HG02763 (cell line): Measurements from ENCODE around the gene EDN3.

Experiments used
- ATAC-seq: cut with Tn5 transposase; IDR thresholded peaks from one replicate; pipeline ENCODE4 v1.9.1; 2021; ENCODE audit warnings: mild to moderate bottlenecking, moderate library complexity; ENCODE audit not compliant: unreplicated experiment

EDN3 gene

DNA sequence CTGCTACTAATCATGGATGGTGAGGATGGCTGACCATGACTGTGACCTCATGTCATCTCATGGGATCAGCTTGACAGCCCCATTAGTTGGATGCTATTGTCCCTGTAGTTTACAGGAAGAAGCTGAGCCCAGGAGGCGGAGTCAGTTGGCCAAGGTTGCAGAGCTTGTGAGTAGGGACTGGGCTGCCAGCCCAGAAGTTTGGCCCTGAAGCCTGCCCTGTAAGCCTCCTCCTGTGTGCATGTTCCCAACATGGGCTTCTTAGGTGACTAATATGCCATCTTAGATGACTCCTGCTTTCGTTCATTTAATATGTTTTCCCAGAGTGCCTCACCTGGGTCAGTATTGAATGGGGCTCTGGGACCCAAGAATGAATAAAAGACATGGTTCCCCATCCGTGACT is 6.9 kb downstream of the EDN3 start:
- no peak for ATAC-seq

DNA sequence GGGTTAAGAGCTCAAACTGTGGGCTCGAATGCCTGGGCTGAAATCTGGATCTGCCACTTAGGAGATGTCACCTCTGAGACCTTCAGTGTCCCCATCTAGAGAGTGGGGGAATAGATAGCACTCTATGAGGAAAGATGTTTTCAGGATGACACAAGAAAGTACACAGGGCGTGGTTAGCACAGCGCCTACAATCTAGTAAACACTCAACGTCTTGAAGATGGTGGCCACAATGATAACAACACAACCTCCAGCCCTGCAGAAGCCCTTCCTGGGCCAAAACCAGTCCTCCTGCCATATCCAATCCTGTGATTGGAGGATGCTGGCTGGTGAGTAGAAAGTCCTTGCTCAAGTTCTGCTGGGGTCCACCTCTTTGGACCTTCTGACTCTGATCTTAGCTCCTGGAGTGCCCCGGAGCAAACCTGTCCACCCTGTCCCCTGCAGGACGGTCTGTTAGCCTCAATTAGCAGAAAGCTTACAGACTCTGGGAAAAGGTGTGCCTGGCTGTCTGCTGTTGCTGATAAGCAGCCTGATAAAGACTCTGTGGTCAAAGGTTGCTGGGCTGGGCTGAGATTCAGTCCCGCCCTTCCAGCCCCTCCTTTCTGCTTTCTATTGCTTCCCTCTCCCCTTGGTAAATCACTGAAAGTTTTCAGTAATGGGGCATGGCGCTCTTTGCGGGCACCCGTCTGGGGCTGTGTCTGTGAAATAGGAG is 8.2 kb downstream of the EDN3 start:
- ATAC-seq: no peak

DNA sequence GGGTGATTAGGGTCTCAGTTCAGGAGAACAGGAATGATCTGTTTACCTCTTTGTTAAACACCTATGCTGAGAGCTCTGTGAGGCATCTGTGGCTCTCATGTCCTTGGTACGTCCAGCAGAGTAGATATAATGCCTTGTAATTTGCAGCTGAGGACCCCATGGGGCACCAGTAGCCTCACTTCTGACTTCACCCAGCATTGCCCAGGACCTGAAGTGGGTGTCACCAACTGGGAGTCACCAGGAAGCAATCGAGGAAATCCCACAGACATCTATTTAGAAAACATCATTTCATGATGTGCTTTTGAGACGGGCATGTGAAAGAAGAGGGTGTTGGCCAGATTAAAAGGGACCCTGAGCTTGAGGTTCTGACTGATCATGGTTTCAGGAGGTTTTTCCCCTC is 8.8 kb downstream of the EDN3 start:
- no peak for ATAC-seq

DNA sequence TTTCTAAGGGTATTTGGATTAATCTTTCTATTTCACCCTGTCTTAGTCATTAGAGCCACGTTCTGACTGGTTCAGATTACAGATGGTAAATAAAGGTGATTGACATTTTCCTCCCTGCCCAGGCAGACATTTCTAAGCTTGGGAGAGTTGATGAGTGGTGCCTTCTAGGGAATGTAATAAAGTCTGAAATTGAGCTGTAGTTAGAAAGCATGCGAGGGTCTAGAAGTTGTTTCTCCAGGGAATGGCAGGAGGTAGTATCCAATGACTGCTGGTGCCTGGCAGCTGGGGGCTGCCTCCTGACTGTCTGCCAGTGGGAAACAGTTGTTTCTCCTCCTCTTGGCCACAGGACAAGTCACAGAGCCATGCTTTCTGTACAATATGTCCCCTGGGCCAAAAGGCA is 14.6 kb downstream of the EDN3 start:
- no peak for ATAC-seq

DNA sequence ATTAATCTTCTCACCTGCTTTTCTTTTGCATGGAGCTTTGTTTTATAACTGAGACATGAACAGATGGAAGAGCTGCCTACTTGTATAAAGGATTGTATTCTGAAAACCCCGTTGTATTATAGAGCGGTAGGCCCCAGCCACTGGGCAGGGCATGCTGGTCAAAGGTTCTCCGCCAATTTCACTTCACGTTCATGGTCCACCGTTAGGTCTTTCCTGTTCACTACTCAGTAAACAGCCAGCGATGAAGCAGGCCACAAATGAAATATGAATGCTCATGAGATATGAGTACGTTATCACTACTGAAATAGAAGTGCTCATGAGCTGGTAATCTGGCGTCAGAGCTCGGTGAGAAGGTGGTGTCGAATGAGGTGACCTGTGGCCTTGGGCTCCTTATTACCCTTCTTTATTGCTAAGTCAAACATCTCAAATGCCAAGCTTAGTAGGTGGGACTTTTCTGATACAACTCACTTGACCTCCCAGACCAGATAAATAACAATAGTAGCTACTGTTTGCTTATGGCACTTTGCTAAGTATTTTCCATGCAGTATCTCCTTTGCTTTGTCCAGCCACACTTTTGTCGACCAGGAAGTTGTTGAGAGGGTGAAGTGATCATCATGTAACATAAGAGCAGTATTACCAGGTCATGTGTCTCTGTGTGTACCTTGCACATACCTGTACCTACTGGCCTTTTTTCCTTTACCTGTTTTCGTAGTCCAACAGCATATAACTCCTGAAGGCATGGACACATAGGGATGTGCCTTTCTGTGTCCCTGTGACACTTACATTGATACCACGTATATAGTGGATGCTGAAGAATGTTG is 16.7 kb downstream of the EDN3 start:
- ATAC-seq: no peak

DNA sequence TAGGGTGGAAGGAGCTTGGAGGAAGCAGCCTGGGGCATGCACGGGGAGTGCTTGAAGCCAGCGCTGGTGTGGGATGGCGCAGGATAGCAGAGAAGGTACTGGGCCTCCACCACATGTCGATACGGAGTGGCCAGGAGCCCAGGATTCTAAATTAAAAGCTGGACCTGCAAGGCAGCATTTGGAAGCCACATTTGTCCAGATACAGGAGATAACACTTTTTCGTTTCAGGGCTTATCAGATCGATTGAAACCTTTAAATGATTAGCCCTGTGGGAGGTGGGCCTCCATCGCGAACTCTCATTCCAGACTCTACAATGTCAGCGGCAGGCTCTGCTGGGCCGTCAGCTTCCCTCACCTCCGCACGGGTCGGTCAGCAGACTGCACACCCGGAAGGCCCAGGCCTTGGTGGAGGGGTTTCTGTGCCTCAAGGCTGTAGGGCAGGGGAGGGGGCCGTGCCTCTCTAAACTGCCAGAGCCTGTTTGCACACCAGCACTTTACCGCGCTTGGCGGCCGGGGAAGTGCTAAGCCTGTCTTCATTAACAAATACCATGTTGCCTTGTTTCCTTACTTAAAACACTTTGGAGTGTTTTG is 17.9 kb downstream of the EDN3 start:
- ATAC-seq: no peak

DNA sequence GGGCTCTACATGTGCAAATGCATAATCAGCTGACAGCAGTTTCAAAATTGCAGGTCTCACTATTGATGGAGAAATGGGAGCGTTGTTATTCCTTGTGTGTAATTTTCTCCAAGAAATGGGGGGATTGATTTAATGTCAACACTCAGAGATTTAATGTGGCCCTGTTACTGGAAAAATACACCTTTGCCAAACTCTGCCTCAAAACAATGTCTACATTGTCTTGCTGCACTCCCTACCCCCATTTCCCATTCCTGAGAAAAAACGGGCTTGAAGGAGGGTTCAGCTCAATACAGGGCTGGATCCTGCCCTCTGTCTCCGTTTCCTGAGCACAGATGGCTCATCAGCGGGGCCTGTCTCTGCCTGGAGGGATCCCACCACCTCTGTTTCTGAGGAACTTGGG is 18.4 kb downstream of the EDN3 start:
- ATAC-seq: no peak

DNA sequence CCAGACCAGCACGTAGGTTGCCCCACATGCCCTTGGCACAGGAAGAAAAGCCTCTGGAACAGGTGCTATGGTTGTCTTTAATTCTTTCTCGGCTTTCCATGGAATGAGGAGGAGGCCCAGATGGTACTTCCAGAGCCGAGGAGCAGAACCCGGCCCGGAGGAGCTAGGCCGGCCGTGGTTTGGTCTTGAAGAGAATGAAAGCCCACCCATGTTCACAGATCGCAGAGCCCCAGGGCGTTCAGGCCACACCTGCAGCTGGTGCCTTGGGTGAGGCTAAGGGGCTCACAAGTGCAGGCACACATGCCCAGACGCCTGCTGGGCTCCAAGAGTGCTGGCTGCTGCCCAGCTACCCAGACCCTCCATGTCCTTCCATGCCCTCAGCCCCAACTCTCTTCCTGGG is 20.0 kb downstream of the EDN3 start:
- no peak for ATAC-seq

DNA sequence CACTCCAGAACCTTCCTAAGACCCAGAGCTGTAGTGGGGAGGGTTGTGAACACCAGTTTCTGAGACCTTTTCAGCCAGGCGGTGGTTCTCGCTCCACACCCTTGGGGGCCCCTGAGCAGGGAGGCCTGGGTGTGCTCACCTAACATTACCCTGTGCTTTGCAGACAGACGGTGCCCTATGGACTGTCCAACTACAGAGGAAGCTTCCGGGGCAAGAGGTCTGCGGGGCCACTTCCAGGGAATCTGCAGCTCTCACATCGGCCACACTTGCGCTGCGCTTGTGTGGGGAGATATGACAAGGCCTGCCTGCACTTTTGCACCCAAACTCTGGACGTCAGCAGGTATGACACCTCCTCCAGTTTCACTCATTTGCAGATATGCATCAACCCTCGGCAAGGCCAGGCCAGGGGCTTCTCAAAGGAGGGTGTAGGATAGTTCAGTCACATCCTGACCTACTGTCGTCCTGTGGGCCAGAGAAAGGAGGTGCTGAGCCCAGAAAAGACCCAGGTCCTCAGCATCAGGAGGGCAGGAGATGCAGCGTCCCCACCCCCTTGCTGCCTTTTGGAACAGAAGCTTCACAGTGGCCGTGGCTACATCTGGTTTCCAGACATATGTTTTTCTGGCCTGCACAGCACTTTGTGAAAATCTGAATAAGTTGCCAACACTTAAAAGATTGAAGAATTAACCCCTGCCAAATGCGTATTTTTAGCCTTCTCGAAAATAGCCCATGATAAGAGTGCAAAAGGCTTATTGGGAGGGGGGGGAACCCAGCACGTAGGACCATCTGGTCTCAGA is 20.6 kb downstream of the EDN3 start:
- no peak for ATAC-seq

DNA sequence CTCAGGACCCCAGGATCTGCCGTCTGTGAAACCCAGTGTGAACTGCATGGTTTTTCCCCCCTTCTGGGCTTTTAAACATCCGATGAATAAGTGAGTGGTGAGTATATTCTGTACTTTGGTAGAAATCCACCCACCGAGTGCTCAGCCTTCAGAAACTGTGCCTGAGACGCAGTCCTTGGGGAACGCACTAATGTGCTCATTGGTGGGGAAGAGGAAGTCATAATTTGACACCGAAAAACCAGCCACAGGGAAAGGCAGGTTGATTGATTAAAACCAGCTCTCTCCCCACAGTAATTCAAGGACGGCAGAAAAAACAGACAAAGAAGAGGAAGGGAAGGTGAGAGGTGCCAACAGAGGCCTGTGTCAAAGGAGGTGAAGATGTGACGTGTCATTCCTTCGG is 21.7 kb downstream of the EDN3 start:
- ATAC-seq: no peak

DNA sequence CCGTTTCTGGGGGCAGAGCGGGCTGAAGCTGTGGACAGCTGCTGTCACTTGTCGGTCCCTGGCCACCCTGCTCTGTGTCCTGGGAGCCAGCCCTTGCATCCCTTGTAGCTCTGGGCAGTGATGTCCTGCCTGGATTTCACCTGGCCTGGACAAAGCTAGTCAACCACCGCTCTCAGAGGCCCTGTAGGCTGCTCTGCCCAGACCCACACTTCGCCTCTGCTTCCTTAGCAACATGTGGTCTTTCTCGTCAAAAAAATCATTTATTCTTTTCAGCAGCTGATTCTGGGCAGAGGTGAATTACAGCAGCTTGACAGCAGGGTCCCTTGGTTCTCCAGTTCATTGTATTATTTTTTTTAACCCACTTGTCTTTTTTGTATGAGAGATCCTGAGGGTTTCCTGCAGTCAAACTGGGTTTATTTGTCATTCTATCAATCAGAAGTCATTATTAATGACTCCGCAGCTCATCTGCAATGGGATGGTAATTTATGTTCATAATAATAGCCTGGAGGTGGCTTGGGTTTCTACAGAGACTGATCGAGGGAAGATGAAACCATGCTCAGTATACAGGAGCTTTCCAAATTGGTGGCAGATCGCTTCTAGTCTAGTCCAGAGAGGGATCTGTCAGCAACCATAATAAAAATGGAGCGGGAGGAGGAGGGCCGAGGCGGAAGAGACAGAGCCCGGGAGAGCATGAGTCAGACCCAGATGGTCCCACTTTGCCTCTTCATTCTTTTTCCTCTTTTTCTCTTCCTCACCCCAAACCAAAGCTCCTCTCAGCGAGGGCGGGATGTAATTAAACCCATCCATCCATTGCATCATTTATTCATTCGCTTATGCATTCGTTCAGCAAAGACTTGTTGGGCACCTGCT is 22.4 kb downstream of the EDN3 start:
- ATAC-seq: no peak

DNA sequence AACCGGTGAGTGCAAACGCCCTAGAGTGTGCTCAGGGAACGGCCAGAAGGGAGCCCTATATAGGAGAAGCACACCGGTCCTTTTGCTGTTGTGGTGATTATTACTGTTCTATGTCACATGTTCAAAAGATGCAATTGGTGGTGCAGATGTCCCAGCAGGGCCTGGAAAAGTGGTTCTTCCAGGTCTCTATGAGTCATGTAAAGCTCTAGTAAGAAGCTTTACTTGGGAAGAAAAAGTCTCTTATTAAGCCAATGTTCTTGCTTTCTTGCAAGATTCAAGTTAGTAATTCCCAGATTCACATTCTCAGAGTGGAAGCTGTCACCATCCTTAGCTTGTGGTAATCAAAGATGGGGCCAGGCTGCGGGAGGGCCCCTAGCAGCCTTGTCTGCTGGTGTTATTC is 23.3 kb downstream of the EDN3 start:
- ATAC-seq: no peak

DNA sequence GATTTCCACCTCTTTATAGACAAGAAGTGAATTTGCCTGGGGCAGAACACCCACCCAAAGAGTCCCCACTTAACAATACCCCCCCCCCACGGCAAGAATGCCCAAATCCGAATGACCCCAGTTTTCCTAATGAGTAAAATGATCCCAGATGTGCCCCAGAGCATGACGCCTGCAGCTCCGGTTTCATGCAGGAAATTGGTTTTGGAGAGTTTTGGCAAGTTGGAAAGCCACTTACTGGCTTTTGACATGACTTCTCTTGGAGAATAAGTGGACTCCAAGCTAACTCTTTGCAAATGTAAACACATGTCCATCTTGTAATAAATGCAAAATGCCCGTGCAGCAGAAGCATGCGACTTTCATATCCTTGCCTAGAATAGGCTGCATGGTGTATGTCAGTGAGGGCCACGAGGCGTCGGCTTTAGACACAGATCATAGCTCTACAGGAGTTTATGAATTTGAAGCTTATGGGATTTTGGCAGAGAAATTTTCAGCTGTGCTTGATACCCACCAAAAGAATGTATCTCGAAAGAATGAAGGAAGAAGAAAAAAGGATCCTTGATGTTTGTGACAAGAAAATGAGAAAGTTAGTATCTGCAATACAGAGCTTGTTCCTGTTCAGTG is 24.2 kb downstream of the EDN3 start:
- no peak for ATAC-seq

DNA sequence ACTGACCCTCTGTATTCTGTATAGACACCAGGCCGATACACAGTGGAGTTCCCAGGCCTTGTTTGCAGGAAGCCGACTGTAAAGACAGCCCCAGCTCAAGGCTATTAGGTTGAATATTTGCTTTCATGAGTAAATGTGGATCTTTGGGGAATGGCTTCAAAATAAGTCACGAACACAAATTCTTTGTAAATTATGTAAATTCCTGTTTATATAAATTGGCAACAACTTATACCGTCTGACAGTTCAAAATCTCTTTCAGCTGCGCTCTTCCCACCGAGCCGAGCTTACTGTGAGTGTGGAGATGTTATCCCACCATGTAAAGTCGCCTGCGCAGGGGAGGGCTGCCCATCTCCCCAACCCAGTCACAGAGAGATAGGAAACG is 24.7 kb downstream of the EDN3 start:
- ATAC-seq: no peak

DNA sequence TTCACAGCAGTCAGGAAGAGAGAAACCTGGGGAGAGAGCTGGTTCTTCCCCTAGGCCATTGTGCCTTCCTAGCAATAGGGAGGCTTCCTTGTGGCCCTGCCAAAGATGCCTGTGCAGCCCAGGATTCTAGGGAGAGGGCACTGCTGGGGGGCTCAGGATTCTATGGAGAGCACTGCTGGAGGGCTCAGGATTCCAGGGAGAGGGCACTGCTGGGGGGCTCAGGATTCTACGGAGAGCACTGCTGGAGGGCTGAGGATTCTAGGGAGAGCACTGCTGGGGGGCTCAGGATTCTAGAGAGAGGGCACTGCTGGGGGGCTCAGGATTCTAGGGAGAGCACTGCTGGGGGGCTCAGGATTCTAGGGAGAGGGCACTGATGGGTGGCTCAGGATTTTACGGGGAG is 25.8 kb downstream of the EDN3 start:
- no peak for ATAC-seq

DNA sequence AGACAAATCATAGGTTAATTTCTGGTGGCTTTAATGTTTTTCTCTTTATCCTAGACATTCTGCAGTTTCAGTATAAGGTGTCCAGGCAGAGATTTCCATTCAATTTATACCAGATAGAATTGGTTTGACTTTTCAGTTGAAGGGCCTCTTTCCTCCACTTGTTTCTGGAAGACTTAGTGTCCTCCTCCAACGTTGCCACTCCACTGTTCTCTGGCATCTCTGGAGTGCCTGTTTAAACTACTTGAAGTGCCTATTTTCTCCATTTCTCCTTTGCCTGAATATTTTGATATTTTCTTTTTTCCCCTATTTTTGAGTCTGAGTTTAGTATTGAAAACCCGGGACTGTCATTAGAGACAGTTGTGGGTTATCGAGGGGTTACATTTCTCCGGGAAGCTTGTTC is 27.7 kb downstream of the EDN3 start:
- no peak for ATAC-seq

DNA sequence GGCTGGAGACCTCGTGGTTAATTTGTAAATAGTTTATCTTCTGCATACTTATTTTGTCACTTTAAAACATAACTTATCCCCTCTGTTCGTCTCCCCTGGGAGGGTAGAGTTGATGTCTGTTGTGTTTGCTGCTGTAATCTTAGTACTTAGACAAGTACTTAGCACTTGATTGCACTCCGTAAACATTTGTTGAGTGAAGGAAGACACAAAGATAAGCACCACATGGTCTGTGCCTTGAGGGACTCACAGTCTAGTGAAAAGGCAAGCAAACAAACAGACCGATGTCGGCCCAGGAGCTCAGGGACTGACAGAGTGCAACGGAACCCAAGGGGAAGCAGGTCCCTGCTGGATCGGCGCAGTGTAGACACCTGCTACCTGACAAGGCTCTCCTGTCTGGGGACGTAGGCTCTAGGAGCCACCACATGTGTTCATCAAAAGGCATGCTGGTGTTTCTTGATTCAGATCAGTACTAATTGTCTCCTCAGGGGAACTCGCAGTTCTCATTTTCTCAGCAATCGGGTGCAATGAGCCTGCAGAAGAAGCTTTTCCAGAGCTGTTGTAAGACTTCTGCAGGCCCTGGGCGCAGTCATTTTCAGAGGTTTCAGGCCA is 31.4 kb downstream of the EDN3 start:
- no peak for ATAC-seq

DNA sequence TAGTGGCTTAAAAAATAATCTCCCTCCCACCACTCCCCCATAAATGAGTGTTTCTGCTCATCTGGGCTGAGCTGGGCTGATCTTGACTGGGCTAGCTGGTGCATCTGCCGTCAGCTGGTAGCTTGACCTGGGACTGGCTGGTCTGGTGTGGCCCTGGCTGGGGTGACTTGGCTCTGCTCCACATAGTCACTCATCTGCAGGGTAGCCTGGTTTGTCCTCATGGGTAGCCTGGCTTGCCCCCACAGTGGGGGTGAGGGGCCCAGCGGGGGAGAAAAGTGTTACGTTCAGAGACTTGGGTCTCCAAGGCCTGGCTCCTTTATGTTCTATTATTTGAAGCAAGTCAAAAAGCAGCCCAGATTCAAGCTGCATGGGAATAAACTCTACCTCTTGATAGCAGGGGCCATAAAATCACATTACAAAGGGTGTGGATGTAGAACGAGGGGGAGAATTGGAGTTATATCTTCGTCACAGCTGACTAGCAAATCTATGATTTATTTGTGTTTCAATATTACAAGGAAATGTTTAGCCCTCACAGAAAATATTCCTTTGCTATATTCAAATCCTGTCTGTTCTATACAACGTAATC is 32.9 kb downstream of the EDN3 start:
- ATAC-seq: no peak

DNA sequence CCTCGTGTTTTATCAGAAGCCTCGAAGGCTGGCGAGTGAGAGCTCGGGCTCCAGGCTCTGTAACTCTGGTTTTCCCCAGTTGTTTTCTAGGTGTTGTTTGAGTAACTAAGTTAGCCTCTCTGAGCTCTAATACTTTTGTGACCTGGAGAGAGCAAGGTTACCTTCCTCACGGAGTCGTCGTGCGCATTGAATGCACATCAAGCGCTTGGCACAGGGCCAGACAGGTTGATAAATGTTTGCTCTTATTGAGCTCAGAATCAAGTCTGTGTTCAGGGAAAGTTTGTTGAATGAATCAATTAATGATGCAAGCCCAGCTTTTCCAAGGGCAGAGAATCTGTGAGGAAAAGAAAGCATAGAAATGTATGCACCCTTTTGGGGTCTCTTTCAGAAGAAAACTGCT is 33.5 kb downstream of the EDN3 start:
- no peak for ATAC-seq
